ENCODE data around the gene BSG. TPM values are rescaled to one million over a fixed set of nuclear protein-coding genes. Genes with fewer than 3 reads are reported as not detected.

The BSG gene
- total and polyA plus RNA-seq, 9 of the 15 experiments (the other 6 are each of a cell fraction or from before 2014, with no cell fraction given) = 4.6 to 495 (median 187) TPM

GRCh38 chr19:531009-531752 lies 41.2 kb upstream of the BSG start (continued):
- no peak for TF ChIP-seq CHD7 (IDR thresholded peaks at IDR 0.05; ENCODE audit: low read depth, low read length)
- TF ChIP-seq ILK (tag; IDR thresholded peaks at IDR 0.05; ENCODE audit: borderline replicate concordance, low read depth) = no peak
- TF ChIP-seq CTCFL (IDR thresholded peaks at IDR 0.05; ENCODE audit: borderline replicate concordance, insufficient read depth, low read depth, low read length, poor library complexity, severe bottlenecking) = peak; percentile 58
- no peak for TF ChIP-seq NCOA2 (IDR thresholded peaks at IDR 0.05; ENCODE audit: partially characterized antibody in 2 of 2)
- TF ChIP-seq RUNX1 (IDR thresholded peaks at IDR 0.05; ENCODE audit: low read depth) = no peak
- TF ChIP-seq HOXB6 (CRISPR knock-in tag; IDR thresholded peaks at IDR 0.05; ENCODE audit: borderline replicate concordance) = no peak
- no peak for TF ChIP-seq RBM25 (IDR thresholded peaks at IDR 0.05; ENCODE audit: low read depth, low read length, severe bottlenecking)
- TF ChIP-seq HNRNPL (IDR thresholded peaks at IDR 0.05; ENCODE audit: low read depth, low read length) = no peak
- TF ChIP-seq ERF (CRISPR knock-in tag; IDR thresholded peaks at IDR 0.05) = no peak; the same call in 1 of the 2 replicates
- no peak for TF ChIP-seq SFPQ (IDR thresholded peaks at IDR 0.05; ENCODE audit: low read depth, low read length)
- no peak for TF ChIP-seq PYGO2 (tag; IDR thresholded peaks at IDR 0.05)
